ENCODE results near the gene BMERB1. TPM values are rescaled to one million over a fixed set of nuclear protein-coding genes. Genes with fewer than 3 reads are reported as not detected.
A peak's percentile ranks its signal among the peaks of the same experiment; 100 is the strongest.
"Not testable (repeated sequence)": the region's sequence is repeated elsewhere in the genome, so short reads cannot be mapped to it uniquely, and the experiment has no call there.

Gene BMERB1
- total RNA-seq (10 to 100 TPM; 12.3 to 36.5 (median 27.6) TPM), polyA plus RNA-seq (1 to 10 TPM; 5.6 to 7.1 (median 6.6) TPM)
- long read RNA-seq, donor 1, transcript C16orf45-201 (6 exons, 2,404 nt) = major isoform, 5 of 19 reads
- long read RNA-seq, donor 1, partial matches to known transcripts = 13 of 19 reads
- long read RNA-seq, donor 1, other reads (novel, unspliced or antisense) = 0 of 19 reads
- long read RNA-seq, donor 2, transcript C16orf45-201 (6 exons, 2,404 nt) = major isoform, 6 of 6 reads
- long read RNA-seq, donor 2, partial matches to known transcripts = 0 of 6 reads
- long read RNA-seq, donor 2, other reads (novel, unspliced or antisense) = 0 of 6 reads

GRCh38 chr16:15434425-15435215 is at the start of gene BMERB1:
Gene BMERB1, plus strand, starts transcription at chr16:15434588. Its CDS starts 66 bp downstream, at chr16:15434654.
- H3K36me3 ChIP-seq = no peaks in the 10 kb centered on the region
- intact Hi-C loops (cut with DNase I; ENCODE audit: low total_unique reads) = no loop called here
- peaks cover 0 to 23% (median 19%) of the 10 kb centered on the region in 6 donors for H3K4me1 ChIP-seq
- no peaks in the 10 kb centered on the region for H3K9me3 ChIP-seq
- 0 to 1% (median 1%) methylated on average over 51 to 63 of the region's 63 CpGs for WGBS, 5 donors
- peak within 1 kb of the TSS in 6 of 8 donors; percentile 62 to 77 (median 63) for H3K27ac ChIP-seq
- peak within 1 kb of the TSS; percentile 58 to 91 (median 74) for H3K4me3 ChIP-seq
- DNase-seq = peak; percentile 81
- peaks cover 0 to 32% (median 12%) of the 10 kb centered on the region in 7 donors for H3K27me3 ChIP-seq (replicated peaks in 1 of 7)
- TF ChIP-seq CTCF (IDR thresholded peaks at IDR 0.05 in 8 of 11, conservative IDR thresholded peaks at IDR 0.05 in 3 of 11) (no peak), POLR2AphosphoS5 (IDR thresholded peaks at IDR 0.05) (peak; percentile 82 to 90 (median 84)), POLR2A (IDR thresholded peaks at IDR 0.05) (no peak)

- H3K9me3 ChIP-seq; H3K4me3 ChIP-seq; intact Hi-C loops (cut with DNase I; ENCODE audit: low total_unique reads); H3K27ac ChIP-seq; DNase-seq; H3K4me1 ChIP-seq; H3K27me3 ChIP-seq (replicated peaks in 1 of 7); H3K36me3 ChIP-seq: not testable (repeated sequence)
- 79 to 91% (median 87%) methylated on average over 6 of the region's 6 CpGs for WGBS, 5 donors
Observed at GRCh38 chr16:15388060-15388459, 46.3 kb upstream of the BMERB1 start.

DNA sequence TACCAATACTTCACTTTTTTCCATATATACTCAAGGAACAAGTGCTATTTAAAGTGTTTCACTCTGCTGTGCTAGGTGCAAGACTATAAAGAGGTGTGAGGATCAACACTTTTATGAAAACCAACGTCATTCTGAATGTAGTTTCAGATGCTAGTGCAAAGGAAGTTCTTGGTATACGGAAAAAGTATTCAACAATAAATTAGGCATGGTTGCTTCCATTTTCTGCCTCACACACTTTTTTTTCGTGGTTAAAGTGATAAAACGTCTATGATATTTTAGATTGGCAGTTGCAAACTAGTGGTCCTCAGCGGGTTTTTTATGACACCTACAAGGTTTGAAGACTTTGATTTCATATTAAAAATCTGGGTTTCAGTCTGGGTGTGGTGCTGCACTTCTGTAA is 44.5 kb upstream of the BMERB1 start:
- intact Hi-C loops (cut with DNase I; ENCODE audit: low total_unique reads); H3K4me1 ChIP-seq; H3K27me3 ChIP-seq (replicated peaks in 1 of 7); H3K4me3 ChIP-seq; H3K9me3 ChIP-seq; DNase-seq; H3K36me3 ChIP-seq; H3K27ac ChIP-seq: not testable (repeated sequence)
- WGBS, 5 donors = 63 to 76% (median 64%) methylated on average over 5 of the region's 5 CpGs

- H3K4me3 ChIP-seq; H3K9me3 ChIP-seq; H3K36me3 ChIP-seq; H3K27ac ChIP-seq; DNase-seq; intact Hi-C loops (cut with DNase I; ENCODE audit: low total_unique reads): not testable (repeated sequence)
- 90 to 94% (median 92%) methylated on average over 6 to 8 of the region's 8 CpGs for WGBS, 5 donors
- Histone ChIP-seq H3K4me1 (peaks cover 0 to 12% (median 8%) of the 10 kb centered on the region in 6 donors), H3K27me3 (replicated peaks in 1 of 7) (peaks cover 0 to 26% (median 9%) of the 10 kb centered on the region in 7 donors)
Observed at GRCh38 chr16:15393025-15393424, 41.4 kb upstream of the BMERB1 start.

DNA sequence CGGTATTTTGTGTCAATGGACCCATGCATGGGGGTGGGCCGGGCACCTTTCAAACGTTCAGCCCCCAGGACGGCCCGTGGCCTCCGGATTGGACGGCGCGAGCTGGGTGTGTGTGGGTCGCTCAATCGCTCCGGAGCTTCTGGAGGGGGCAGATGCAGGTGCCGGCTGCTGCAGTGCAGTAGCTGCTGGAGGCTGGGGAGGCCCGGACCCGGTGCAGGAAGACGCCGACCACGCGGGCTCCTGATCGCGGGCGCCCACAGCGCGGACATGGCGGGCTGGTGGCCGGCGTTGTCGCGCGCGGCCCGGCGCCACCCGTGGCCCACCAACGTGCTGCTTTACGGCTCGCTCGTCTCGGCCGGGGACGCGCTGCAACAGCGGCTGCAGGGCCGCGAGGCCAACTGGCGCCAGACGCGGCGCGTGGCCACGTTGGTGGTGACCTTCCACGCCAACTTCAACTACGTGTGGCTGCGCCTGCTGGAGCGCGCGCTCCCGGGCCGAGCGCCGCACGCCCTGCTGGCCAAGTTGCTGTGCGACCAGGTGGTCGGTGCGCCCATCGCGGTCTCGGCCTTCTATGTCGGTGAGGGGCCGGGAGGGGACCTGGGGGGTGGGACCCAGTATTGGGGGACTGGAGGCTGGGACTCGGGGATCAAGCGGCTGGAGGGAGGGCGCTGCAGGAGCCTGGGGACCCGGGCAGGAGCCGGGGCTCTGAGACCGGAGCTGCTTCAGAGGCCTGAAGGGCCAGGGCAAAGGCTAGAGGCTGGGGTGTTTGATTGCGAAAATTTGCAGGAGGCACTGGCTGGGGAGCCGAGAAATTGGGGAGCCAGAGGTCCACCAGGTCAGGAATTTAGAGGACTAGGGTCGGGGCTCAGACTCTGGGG is 38.5 kb upstream of the BMERB1 start, which contains the start of gene MPV17L:
Gene MPV17L (plus strand): TSS at position 124 of the 878 bp plus-strand sequence. CDS start 144 bp downstream, at position 268.
- Histone ChIP-seq H3K4me1 (peaks cover 0 to 12% (median 8%) of the 10 kb centered on the region in 6 donors), H3K4me3 (peak within 1 kb of the TSS; percentile 34 to 73 (median 50)), H3K27ac (peak within 1 kb of the TSS in 1 of 8 donors; percentile 3), H3K27me3 (replicated peaks in 1 of 7) (peaks cover 0 to 26% (median 9%) of the 10 kb centered on the region in 7 donors)
- peak; percentile 78 for DNase-seq
- intact Hi-C loops (cut with DNase I; ENCODE audit: low total_unique reads); H3K36me3 ChIP-seq; H3K9me3 ChIP-seq: not testable (repeated sequence)
- 4 to 11% (median 6%) methylated on average over 47 to 79 of the region's 79 CpGs for WGBS, 5 donors
- TF ChIP-seq POLR2AphosphoS5 (IDR thresholded peaks at IDR 0.05) = peak in 2 of 3 donors; percentile 24 to 67
- TF ChIP-seq CTCF (IDR thresholded peaks at IDR 0.05 in 8 of 11, conservative IDR thresholded peaks at IDR 0.05 in 3 of 11) = peak in 1 of 11 experiments; percentile 6

DNA sequence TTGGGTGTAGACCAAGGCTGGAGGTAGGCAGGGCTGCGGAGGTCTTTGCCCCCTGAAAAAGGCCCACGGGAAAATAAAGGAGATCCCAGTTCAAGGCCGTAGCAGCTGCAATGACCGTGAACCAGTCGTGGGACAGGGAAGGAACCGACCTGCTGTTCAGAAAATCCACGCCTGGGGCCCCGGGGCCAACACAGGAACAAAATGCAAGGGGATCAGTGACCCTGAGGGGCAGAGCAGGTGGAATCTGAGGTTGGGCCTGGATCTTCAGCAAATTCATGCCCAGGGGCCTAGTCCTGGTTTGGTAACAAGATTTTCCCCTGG is 37.9 kb upstream of the BMERB1 start:
- Histone ChIP-seq H3K4me1 (peaks cover 0 to 12% (median 8%) of the 10 kb centered on the region in 6 donors), H3K27me3 (replicated peaks in 1 of 7) (peaks cover 0 to 26% (median 9%) of the 10 kb centered on the region in 7 donors), H3K4me3 (peak overlapping the region in 3 of 8 donors; percentile 47 to 73 (median 58))
- H3K36me3 ChIP-seq; DNase-seq; H3K9me3 ChIP-seq; H3K27ac ChIP-seq; intact Hi-C loops (cut with DNase I; ENCODE audit: low total_unique reads): not testable (repeated sequence)
- WGBS, 5 donors = 81 to 89% (median 84%) methylated on average over 8 of the region's 8 CpGs
